Mesendoderm (in vitro differentiated cells): ENCODE data around the gene STAB2.

Experiments
- DNase-seq: peaks from one replicate; pipeline ENCODE4 v3.0.0; 2013
- H2AK5ac ChIP-seq: 2 replicates; pipeline ENCODE4 v1.6.1; 2013; ENCODE audit warnings: low read length, inconsistent platforms
- H2BK120ac ChIP-seq: 2 replicates; pipeline ENCODE4 v1.6.1; 2013; ENCODE audit warnings: low read depth, mild to moderate bottlenecking, low read length, moderate library complexity, mixed read lengths
- H2BK15ac ChIP-seq: replicated peaks from 2 replicates; pipeline ENCODE4 v1.6.1; 2013; ENCODE audit warnings: low read depth, mild to moderate bottlenecking, moderate library complexity
- H2BK5ac ChIP-seq: 2 replicates; pipeline ENCODE4 v1.6.1; 2013; ENCODE audit warnings: low read length, inconsistent platforms
- H3K18ac ChIP-seq: 2 replicates; pipeline ENCODE4 v1.6.1; 2013; ENCODE audit warnings: mild to moderate bottlenecking, low read length, mixed read lengths
- H3K23ac ChIP-seq: one replicate; pipeline ENCODE4 v1.6.1; 2013; ENCODE audit warnings: low read length
- H3K27ac ChIP-seq: 2 replicates; pipeline ENCODE4 v1.5.1; 2013; ENCODE audit warnings: low read depth, mild to moderate bottlenecking, inconsistent platforms, low read length, moderate library complexity
- H3K27me3 ChIP-seq: 2 replicates; pipeline ENCODE4 v1.6.1; 2013; ENCODE audit warnings: low read length, control low read depth, mild to moderate bottlenecking, inconsistent platforms; ENCODE audit not compliant: insufficient read depth, poor library complexity
- H3K36me3 ChIP-seq: 2 replicates; pipeline ENCODE4 v1.6.1; 2013; ENCODE audit warnings: low read length, inconsistent platforms; ENCODE audit not compliant: control insufficient read depth, insufficient read depth
- H3K4ac ChIP-seq: one replicate; pipeline ENCODE4 v1.6.1; 2013; ENCODE audit warnings: low read depth, mild to moderate bottlenecking, low read length, moderate library complexity
- H3K4me1 ChIP-seq: 2 replicates; pipeline ENCODE4 v1.6.1; 2013; ENCODE audit warnings: low read depth, low read length, inconsistent platforms; ENCODE audit not compliant: control insufficient read depth
- H3K4me2 ChIP-seq: 2 replicates; pipeline ENCODE4 v1.6.1; 2013; ENCODE audit warnings: low read length
- H3K4me3 ChIP-seq: 2 replicates; pipeline ENCODE4 v1.5.1; 2013; ENCODE audit warnings: mild to moderate bottlenecking, low read length
- H3K56ac ChIP-seq: one replicate; pipeline ENCODE4 v1.6.1; 2013; ENCODE audit warnings: low read length
- H3K79me1 ChIP-seq: 2 replicates; pipeline ENCODE4 v1.6.1; 2013; ENCODE audit warnings: low read length, inconsistent platforms
- H3K79me2 ChIP-seq: 2 replicates; pipeline ENCODE4 v1.6.1; 2013; ENCODE audit warnings: mild to moderate bottlenecking, low read length; ENCODE audit not compliant: control insufficient read depth, insufficient read depth
- H3K9ac ChIP-seq: 2 replicates; pipeline ENCODE4 v1.6.1; 2013; ENCODE audit warnings: low read length, inconsistent platforms
- H4K5ac ChIP-seq: one replicate; pipeline ENCODE4 v1.6.1; 2013; ENCODE audit warnings: low read length
- H4K8ac ChIP-seq: one replicate; pipeline ENCODE4 v1.6.1; 2013; ENCODE audit warnings: low read depth, mild to moderate bottlenecking, control low read depth, low read length, moderate library complexity
- WGBS: extraction: QIAGEN DNeasy Blood & Tissue Kit; methylation state at CpG from one replicate; pipeline ENCODE4 v1.1.7; 2013; ENCODE audit warnings: low lambda C conversion rate, missing lambda C conversion rate; ENCODE audit not compliant: insufficient coverage; ENCODE audit errors: extremely low coverage; 5-methylcytosine and 5-hydroxymethylcytosine counted together

Gene STAB2

GRCh38 chr12:103783744-103784664 lies 196.9 kb downstream of the STAB2 start:
- Histone ChIP-seq H3K4ac (no peak overlapping the region), H2BK5ac (no peak overlapping the region), H3K9ac (no peak overlapping the region), H3K79me1 (no peaks in the 10 kb centered on the region), H3K4me3 (no peak overlapping the region), H2BK120ac (no peak overlapping the region), H3K27me3 (no peaks in the 10 kb centered on the region), H4K8ac (no peak overlapping the region), H3K23ac (no peak overlapping the region), H3K4me1 (no peaks in the 10 kb centered on the region), H4K5ac (no peak overlapping the region), H3K4me2 (no peak overlapping the region), H3K27ac (no peak overlapping the region), H3K18ac (no peak overlapping the region), H2BK15ac (no peak overlapping the region), H3K56ac (no peak overlapping the region), H2AK5ac (no peak overlapping the region), H3K36me3 (peaks cover 5% of the 10 kb centered on the region), H3K79me2 (no peaks in the 10 kb centered on the region)
- DNase-seq, result no peak
- WGBS, result no CpG with 5 or more reads among the region's 5 CpGs

DNA sequence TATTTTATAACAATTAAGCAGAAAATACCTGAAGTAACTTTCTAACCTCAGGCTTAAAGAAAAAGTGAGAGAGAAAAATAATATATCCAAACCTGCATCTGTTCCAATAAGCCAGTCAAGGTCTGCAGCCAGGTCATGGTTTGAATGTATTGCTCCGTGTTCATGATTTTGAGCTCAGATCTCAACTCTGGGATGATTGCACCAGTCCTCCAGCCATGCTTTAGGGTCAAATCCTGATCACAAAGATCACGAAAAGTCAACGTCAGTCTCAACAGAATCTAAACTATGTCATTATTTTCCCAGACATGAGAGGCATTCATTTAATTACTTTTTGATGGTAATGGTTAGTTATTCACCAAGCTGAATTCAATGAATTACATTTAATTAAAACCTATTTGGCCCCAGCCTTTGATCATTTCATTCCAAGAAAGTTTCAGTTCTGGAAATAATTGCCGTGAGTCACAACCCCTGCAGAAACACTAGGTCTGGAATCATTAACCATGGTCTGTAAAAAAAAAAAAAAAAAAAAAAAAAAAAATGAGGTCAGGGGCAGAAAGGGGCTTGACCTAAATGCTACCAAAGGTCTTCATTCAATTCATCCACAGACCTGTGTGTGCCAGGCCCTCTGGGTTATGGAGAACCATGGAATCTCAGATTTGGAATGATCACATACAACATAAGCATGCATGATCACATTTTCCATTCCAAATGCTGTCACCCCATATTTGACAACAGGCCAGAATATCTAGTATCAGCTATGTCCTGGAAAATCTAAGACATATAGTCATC lies 198.4 kb downstream of the STAB2 start:
- Histone ChIP-seq H2AK5ac (no peak overlapping the region), H3K18ac (no peak overlapping the region), H2BK120ac (no peak overlapping the region), H2BK15ac (no peak overlapping the region), H3K9ac (no peak overlapping the region), H3K36me3 (peaks cover 5% of the 10 kb centered on the region), H4K8ac (no peak overlapping the region), H3K79me1 (no peaks in the 10 kb centered on the region), H3K4me1 (no peaks in the 10 kb centered on the region), H3K4me2 (no peak overlapping the region), H3K4ac (no peak overlapping the region), H3K23ac (no peak overlapping the region), H3K4me3 (no peak overlapping the region), H4K5ac (no peak overlapping the region), H3K56ac (no peak overlapping the region), H2BK5ac (no peak overlapping the region), H3K27ac (no peak overlapping the region), H3K79me2 (no peaks in the 10 kb centered on the region), H3K27me3 (no peaks in the 10 kb centered on the region)
- WGBS, result no CpG with 5 or more reads among the region's 4 CpGs
- DNase-seq, result no peak

DNA sequence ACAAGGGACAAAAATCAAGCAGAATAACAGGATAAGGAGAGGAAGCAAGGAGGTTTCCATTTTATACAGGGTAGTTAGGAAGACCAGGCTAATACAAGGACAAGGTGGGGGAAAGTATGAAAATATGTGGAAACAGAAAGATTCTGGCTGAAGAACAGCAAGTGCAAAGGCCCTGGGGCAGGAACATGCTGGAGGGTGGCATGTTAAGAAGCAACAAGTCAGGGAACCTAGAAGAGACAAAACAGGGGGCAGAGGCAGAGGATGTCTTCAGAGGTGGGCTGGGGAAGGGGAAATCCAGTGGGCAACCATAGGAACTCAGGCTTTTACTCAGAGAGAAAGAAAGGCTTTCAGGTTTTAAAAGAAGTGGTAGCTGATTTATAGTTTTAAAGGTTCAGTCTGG lies 199.1 kb downstream of the STAB2 start:
- no peak overlapping the region for H3K23ac ChIP-seq
- H3K27ac ChIP-seq, result no peak overlapping the region
- H4K5ac ChIP-seq, result no peak overlapping the region
- H2BK120ac ChIP-seq, result no peak overlapping the region
- no peak overlapping the region for H2BK15ac ChIP-seq
- no peak overlapping the region for H3K9ac ChIP-seq
- no peak overlapping the region for H3K4me3 ChIP-seq
- H3K36me3 ChIP-seq, result peaks cover 5% of the 10 kb centered on the region
- H3K4me2 ChIP-seq, result no peak overlapping the region
- H4K8ac ChIP-seq, result no peak overlapping the region
- no peak overlapping the region for H2BK5ac ChIP-seq
- no peaks in the 10 kb centered on the region for H3K79me1 ChIP-seq
- H3K27me3 ChIP-seq, result no peaks in the 10 kb centered on the region
- H3K79me2 ChIP-seq, result no peaks in the 10 kb centered on the region
- H3K56ac ChIP-seq, result no peak overlapping the region
- no peaks in the 10 kb centered on the region for H3K4me1 ChIP-seq
- DNase-seq, result no peak
- H2AK5ac ChIP-seq, result no peak overlapping the region
- no peak overlapping the region for H3K18ac ChIP-seq
- no peak overlapping the region for H3K4ac ChIP-seq

DNA sequence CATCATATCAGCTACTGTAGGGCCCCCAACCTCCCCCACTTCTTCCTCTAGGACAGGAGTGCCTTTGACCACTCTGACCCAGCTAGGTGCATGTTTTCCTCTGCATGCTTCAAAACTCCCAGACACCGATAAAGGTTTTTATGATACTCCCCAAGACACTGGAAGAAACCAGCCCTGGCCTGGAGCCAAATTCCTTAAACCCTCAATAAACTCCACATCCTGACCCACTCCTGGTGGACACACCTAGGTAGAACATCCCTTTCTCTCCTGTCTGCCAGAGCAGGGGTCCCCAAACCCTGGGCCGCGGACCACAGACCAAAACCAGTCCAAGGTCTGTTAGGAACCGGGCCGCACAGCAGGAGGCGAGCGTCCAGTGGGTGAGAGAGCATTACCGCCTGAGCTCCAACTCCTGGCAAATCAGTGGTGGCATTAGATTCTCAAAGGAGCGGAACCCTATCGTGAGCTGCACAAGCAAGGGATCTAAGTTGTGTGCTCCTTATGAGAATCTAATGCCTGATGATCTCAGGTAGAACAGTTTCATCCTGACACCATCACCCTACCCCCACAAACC lies 204.4 kb downstream of the STAB2 start:
- no peak overlapping the region for H2AK5ac ChIP-seq
- H3K27ac ChIP-seq, result no peak overlapping the region
- H3K27me3 ChIP-seq, result no peaks in the 10 kb centered on the region
- peaks cover 2% of the 10 kb centered on the region for H3K36me3 ChIP-seq
- H3K4me1 ChIP-seq, result no peaks in the 10 kb centered on the region
- H4K5ac ChIP-seq, result no peak overlapping the region
- H3K79me2 ChIP-seq, result no peaks in the 10 kb centered on the region
- no peak overlapping the region for H2BK120ac ChIP-seq
- H3K4ac ChIP-seq, result no peak overlapping the region
- H3K18ac ChIP-seq, result no peak overlapping the region
- H2BK15ac ChIP-seq, result no peak overlapping the region
- H4K8ac ChIP-seq, result no peak overlapping the region
- no peak overlapping the region for H3K9ac ChIP-seq
- WGBS, result no CpG with 5 or more reads among the region's 10 CpGs
- no peaks in the 10 kb centered on the region for H3K79me1 ChIP-seq
- no peak overlapping the region for H3K23ac ChIP-seq
- no peak for DNase-seq
- no peak overlapping the region for H3K4me3 ChIP-seq
- H3K4me2 ChIP-seq, result no peak overlapping the region
- no peak overlapping the region for H3K56ac ChIP-seq
- no peak overlapping the region for H2BK5ac ChIP-seq

- Histone ChIP-seq H4K5ac (no peak overlapping the region), H3K4me1 (no peaks in the 10 kb centered on the region)
- no CpG with 5 or more reads among the region's 3 CpGs for WGBS
Measured at GRCh38 chr12:103793046-103793445, 206.0 kb downstream of the STAB2 start.

More at GRCh38 chr12:103793046-103793445, 206.0 kb downstream of the STAB2 start:
- no peak overlapping the region for H3K4ac ChIP-seq
- H3K36me3 ChIP-seq, result peaks cover 2% of the 10 kb centered on the region
- no peaks in the 10 kb centered on the region for H3K79me2 ChIP-seq
- DNase-seq, result no peak
- no peak overlapping the region for H3K18ac ChIP-seq
- H3K79me1 ChIP-seq, result no peaks in the 10 kb centered on the region
- no peak overlapping the region for H4K8ac ChIP-seq
- H3K56ac ChIP-seq, result no peak overlapping the region
- H3K4me3 ChIP-seq, result no peak overlapping the region
- no peak overlapping the region for H3K9ac ChIP-seq
- H2BK5ac ChIP-seq, result no peak overlapping the region
- H3K4me2 ChIP-seq, result no peak overlapping the region
- H2BK15ac ChIP-seq, result no peak overlapping the region
- no peak overlapping the region for H3K23ac ChIP-seq
- no peak overlapping the region for H3K27ac ChIP-seq
- H3K27me3 ChIP-seq, result no peaks in the 10 kb centered on the region
- no peak overlapping the region for H2AK5ac ChIP-seq
- H2BK120ac ChIP-seq, result no peak overlapping the region
